ENCODE results near the gene ADCK2. TPM values are rescaled to one million over a fixed set of nuclear protein-coding genes. Genes with fewer than 3 reads are reported as not detected.

Gene ADCK2
- polyA plus RNA-seq, 1 of the 3 experiments (the other 2 are of a cell fraction): 19.0 TPM

- TF ChIP-seq MXI1 (IDR thresholded peaks at IDR 0.05; ENCODE audit: low read depth, low read length) (peak; percentile 73; the same call in 1 of the 2 replicates), REST (IDR thresholded peaks at IDR 0.05; ENCODE audit: low read depth, low read length) (no peak), NFIC (IDR thresholded peaks at IDR 0.05; ENCODE audit: borderline replicate concordance) (peak; percentile 34; the same call in 1 of the 2 replicates), RFX5 (IDR thresholded peaks at IDR 0.05; ENCODE audit: low read length) (0 out of 2 replicates have a peak, but pooled peaks have one; percentile 42), TCF12 (IDR thresholded peaks at IDR 0.05) (peak; percentile 46; the same call in 1 of the 2 replicates), GATA2 (CRISPR knock-in tag; IDR thresholded peaks at IDR 0.05) (no peak; the same call in 1 of the 2 replicates)
Observed at GRCh38 chr7:140646931-140647647, 25.7 kb upstream of the ADCK2 start (continued).

- H2AFZ ChIP-seq (ENCODE audit: low read depth): no peak overlapping the region; the same call in 1 of the 2 replicates
- H3K36me3 ChIP-seq (replicated peaks in 1 of 2; ENCODE audit: control insufficient read depth in 1 of 2, insufficient read depth in 2 of 2, low read length in 1 of 2): no peaks in the 10 kb centered on the region
- WGBS (ENCODE audit: low lambda C conversion rate): 74% methylated on average over 6 of the region's 6 CpGs
- peaks cover 0 to 14% of the 10 kb centered on the region in 2 experiments; a peak in 2 of 4 replicates for H3K4me1 ChIP-seq (ENCODE audit: control insufficient read depth in 1 of 2, insufficient read depth in 2 of 2, low read depth in 1 of 2, low read length in 1 of 2)
- no peak for DNase-seq
- CTCF ChIA-PET: interaction anchor here (20.3 kb wide), 1 partner anchor 133 kb away, joined by 433 read pairs; no protein-coding TSS in a partner anchor
- no peaks in the 10 kb centered on the region for H3K27me3 ChIP-seq (ENCODE audit: insufficient read depth)
- H3K4me3 ChIP-seq (ENCODE audit: low read depth in 2 of 2, low read length in 1 of 2): no peak overlapping the region; a peak in 1 of 4 replicates
- POLR2A ChIA-PET: no interaction called here
- H3F3A ChIP-seq (replicated peaks; ENCODE audit: insufficient read depth): peaks cover 7% of the 10 kb centered on the region
- no peak overlapping the region for H3K4me2 ChIP-seq
- H3K9me2 ChIP-seq: no peaks in the 10 kb centered on the region
- no peaks in the 10 kb centered on the region for H4K20me1 ChIP-seq (ENCODE audit: insufficient read depth)
- no peak for TF ChIP-seq RAD21 (IDR thresholded peaks at IDR 0.05; ENCODE audit: low read length)
- peak; percentile 24; the same call in 1 of the 2 replicates for TF ChIP-seq FOSL2 (IDR thresholded peaks at IDR 0.05; ENCODE audit: borderline replicate concordance, low read depth)
- H3K9ac ChIP-seq: no peak overlapping the region
- H3K9me3 ChIP-seq: no peaks in the 10 kb centered on the region
- no peak overlapping the region for H3K27ac ChIP-seq (ENCODE audit: low read depth in 2 of 2, low read length in 1 of 2)
- H3K79me2 ChIP-seq (ENCODE audit: insufficient read depth): no peaks in the 10 kb centered on the region
Observed at GRCh38 chr7:140649556-140650205, 23.1 kb upstream of the ADCK2 start.

DNA sequence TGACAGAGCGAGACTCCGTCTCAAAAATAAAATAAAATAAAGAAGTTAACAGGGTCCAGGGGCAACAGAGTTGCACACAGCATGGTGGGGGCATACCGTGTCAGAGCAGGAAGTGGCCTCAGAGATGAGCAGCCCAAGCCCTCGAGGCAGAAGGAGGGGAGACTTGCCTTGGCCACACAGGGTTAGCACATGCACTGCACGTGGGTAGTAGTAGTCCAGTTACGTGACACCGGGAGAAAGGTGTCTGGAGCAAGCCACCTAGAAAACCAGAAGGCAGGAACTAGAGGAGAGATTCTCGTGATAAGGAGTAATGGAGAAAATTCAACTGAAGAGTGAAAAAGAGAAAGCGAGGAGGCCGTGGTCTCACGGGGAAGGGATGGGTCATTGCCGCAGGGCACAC lies 22.4 kb upstream of the ADCK2 start:
- H3K4me2 ChIP-seq: no peak overlapping the region
- no peaks in the 10 kb centered on the region for H3K27me3 ChIP-seq (ENCODE audit: insufficient read depth)
- ChIA-PET CTCF (interaction anchor here (20.3 kb wide), 1 partner anchor 133 kb away, joined by 433 read pairs; no protein-coding TSS in a partner anchor), POLR2A (no interaction called here)
- H3K27ac ChIP-seq (ENCODE audit: low read depth in 2 of 2, low read length in 1 of 2): no peak overlapping the region
- peaks cover 7% of the 10 kb centered on the region for H3F3A ChIP-seq (replicated peaks; ENCODE audit: insufficient read depth)
- no peaks in the 10 kb centered on the region for H3K9me2 ChIP-seq
- H2AFZ ChIP-seq (ENCODE audit: low read depth): no peak overlapping the region
- H3K4me3 ChIP-seq (ENCODE audit: low read depth in 2 of 2, low read length in 1 of 2): no peak overlapping the region
- 90% methylated on average over 12 of the region's 12 CpGs for WGBS (ENCODE audit: low lambda C conversion rate)
- H3K79me2 ChIP-seq (ENCODE audit: insufficient read depth): no peaks in the 10 kb centered on the region
- no peak overlapping the region for H3K9ac ChIP-seq
- H3K9me3 ChIP-seq: no peaks in the 10 kb centered on the region
- H3K36me3 ChIP-seq (replicated peaks in 1 of 2; ENCODE audit: control insufficient read depth in 1 of 2, insufficient read depth in 2 of 2, low read length in 1 of 2): no peaks in the 10 kb centered on the region
- DNase-seq: no peak
- H4K20me1 ChIP-seq (ENCODE audit: insufficient read depth): no peaks in the 10 kb centered on the region
- H3K4me1 ChIP-seq (ENCODE audit: control insufficient read depth in 1 of 2, insufficient read depth in 2 of 2, low read depth in 1 of 2, low read length in 1 of 2): peaks cover 0 to 14% of the 10 kb centered on the region in 2 experiments; a peak in 2 of 4 replicates
- TF ChIP-seq SIN3A (IDR thresholded peaks at IDR 0.05; ENCODE audit: borderline replicate concordance, low read depth, low read length) (no peak), FOXM1 (IDR thresholded peaks at IDR 0.05; ENCODE audit: low read depth) (no peak), RXRA (IDR thresholded peaks at IDR 0.05; ENCODE audit: borderline replicate concordance, low read depth) (no peak), NRF1 (IDR thresholded peaks at IDR 0.05; ENCODE audit: low read depth, low read length) (no peak), JUND (IDR thresholded peaks at IDR 0.05) (no peak), RFX5 (IDR thresholded peaks at IDR 0.05; ENCODE audit: low read length) (no peak), TCF12 (IDR thresholded peaks at IDR 0.05) (no peak), FOXJ3 (CRISPR knock-in tag; IDR thresholded peaks at IDR 0.05) (no peak), MXI1 (IDR thresholded peaks at IDR 0.05; ENCODE audit: low read depth, low read length) (no peak), ELF1 (IDR thresholded peaks at IDR 0.05) (no peak)
- TF ChIP-seq, protein P1, sequence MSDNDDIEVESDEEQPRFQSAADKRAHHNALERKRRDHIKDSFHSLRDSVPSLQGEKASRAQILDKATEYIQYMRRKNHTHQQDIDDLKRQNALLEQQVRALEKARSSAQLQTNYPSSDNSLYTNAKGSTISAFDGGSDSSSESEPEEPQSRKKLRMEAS (IDR thresholded peaks at IDR 0.05; ENCODE audit: low read depth): no peak
- TF ChIP-seq, protein P2, sequence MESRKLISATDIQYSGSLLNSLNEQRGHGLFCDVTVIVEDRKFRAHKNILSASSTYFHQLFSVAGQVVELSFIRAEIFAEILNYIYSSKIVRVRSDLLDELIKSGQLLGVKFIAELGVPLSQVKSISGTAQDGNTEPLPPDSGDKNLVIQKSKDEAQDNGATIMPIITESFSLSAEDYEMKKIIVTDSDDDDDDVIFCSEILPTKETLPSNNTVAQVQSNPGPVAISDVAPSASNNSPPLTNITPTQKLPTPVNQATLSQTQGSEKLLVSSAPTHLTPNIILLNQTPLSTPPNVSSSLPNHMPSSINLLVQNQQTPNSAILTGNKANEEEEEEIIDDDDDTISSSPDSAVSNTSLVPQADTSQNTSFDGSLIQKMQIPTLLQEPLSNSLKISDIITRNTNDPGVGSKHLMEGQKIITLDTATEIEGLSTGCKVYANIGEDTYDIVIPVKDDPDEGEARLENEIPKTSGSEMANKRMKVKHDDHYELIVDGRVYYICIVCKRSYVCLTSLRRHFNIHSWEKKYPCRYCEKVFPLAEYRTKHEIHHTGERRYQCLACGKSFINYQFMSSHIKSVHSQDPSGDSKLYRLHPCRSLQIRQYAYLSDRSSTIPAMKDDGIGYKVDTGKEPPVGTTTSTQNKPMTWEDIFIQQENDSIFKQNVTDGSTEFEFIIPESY (IDR thresholded peaks at IDR 0.05; ENCODE audit: borderline replicate concordance, low read depth): no peak
- TF ChIP-seq, protein P3, sequence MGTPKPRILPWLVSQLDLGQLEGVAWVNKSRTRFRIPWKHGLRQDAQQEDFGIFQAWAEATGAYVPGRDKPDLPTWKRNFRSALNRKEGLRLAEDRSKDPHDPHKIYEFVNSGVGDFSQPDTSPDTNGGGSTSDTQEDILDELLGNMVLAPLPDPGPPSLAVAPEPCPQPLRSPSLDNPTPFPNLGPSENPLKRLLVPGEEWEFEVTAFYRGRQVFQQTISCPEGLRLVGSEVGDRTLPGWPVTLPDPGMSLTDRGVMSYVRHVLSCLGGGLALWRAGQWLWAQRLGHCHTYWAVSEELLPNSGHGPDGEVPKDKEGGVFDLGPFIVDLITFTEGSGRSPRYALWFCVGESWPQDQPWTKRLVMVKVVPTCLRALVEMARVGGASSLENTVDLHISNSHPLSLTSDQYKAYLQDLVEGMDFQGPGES (IDR thresholded peaks at IDR 0.05; ENCODE audit: low read depth, low read length): no peak

Measured in SK-N-SH (cell line).